Karpas-422 (cell line): Measurements from ENCODE around the gene EFNA5. TPM values are rescaled to one million over a fixed set of nuclear protein-coding genes. Genes with fewer than 3 reads are reported as not detected.
"Not testable (repeated sequence)": the region's sequence is repeated elsewhere in the genome, so short reads cannot be mapped to it uniquely, and the experiment has no call there.

ENCODE experiments used
- DNase-seq: peaks from one replicate; pipeline ENCODE4 v3.0.0-alpha.2; 2015
- H2AFZ ChIP-seq: fragments of 200-600 bp; sonication (generic); 2 replicates; pipeline ENCODE4 v1.6.1; 2014; ENCODE audit warnings: antibody characterized with exemption, low read length, mixed read lengths
- H3K27ac ChIP-seq: fragments of 200-600 bp; sonication (generic); 2 replicates; pipeline ENCODE4 v1.5.1; 2014; ENCODE audit warnings: mild to moderate bottlenecking, low read length, moderate library complexity
- H3K27me3 ChIP-seq: fragments of 200-600 bp; sonication (generic); 2 replicates; pipeline ENCODE4 v1.6.1; 2014; ENCODE audit warnings: low read length, mixed read lengths
- H3K36me3 ChIP-seq: fragments of 200-600 bp; sonication (generic); 2 replicates; pipeline ENCODE4 v1.6.1; 2014; ENCODE audit warnings: low read length, mixed read lengths; ENCODE audit not compliant: insufficient read depth
- H3K4me1 ChIP-seq: fragments of 200-600 bp; sonication (generic); 2 replicates; pipeline ENCODE4 v1.6.1; 2014; ENCODE audit warnings: mild to moderate bottlenecking, low read length, mixed read lengths
- H3K4me2 ChIP-seq: fragments of 200-600 bp; sonication (generic); 2 replicates; pipeline ENCODE4 v1.6.1; 2014; ENCODE audit warnings: low read length, low read depth, mild to moderate bottlenecking; ENCODE audit not compliant: poor library complexity, severe bottlenecking
- H3K4me3 ChIP-seq: fragments of 200-600 bp; sonication (generic); 2 replicates; pipeline ENCODE4 v1.5.1; 2014; ENCODE audit warnings: mild to moderate bottlenecking, antibody characterized with exemption, low read length, mixed read lengths
- H3K79me2 ChIP-seq: fragments of 200-600 bp; sonication (generic); 2 replicates; pipeline ENCODE4 v1.6.1; 2014; ENCODE audit warnings: mild to moderate bottlenecking, low read length, mixed read lengths
- H3K9ac ChIP-seq: fragments of 200-600 bp; sonication (generic); 2 replicates; pipeline ENCODE4 v1.6.0; 2014; ENCODE audit warnings: low read length
- H3K9me2 ChIP-seq: fragments of 200-600 bp; sonication (generic), shearing (Covaris generic); replicated peaks from 2 replicates; pipeline ENCODE4 v1.6.0; 2014; ENCODE audit warnings: mild to moderate bottlenecking, low read length, moderate library complexity; ENCODE audit not compliant: insufficient read depth
- H3K9me3 ChIP-seq: fragments of 300-700, 200-600 bp; sonication (generic); 2 replicates; pipeline ENCODE4 v1.6.1; 2014; ENCODE audit warnings: low read length, mixed read lengths
- H4K20me1 ChIP-seq: fragments of 200-600 bp; sonication (generic); 2 replicates; pipeline ENCODE4 v1.6.1; 2014; ENCODE audit warnings: mild to moderate bottlenecking, antibody characterized with exemption, low read length, low read depth; ENCODE audit not compliant: insufficient read depth
- total RNA-seq: library from RNA; depleted of rRNA; stranded (reverse); fragments of >200 nt; shearing (Covaris generic); gene quantifications from 2 replicates; pipeline ENCODE4 v1.2.3, GENCODE V29; 2014; ENCODE audit warnings: low replicate concordance

EFNA5 gene
- total RNA-seq, 1 experiment from 2014 or later = not detected

DNA sequence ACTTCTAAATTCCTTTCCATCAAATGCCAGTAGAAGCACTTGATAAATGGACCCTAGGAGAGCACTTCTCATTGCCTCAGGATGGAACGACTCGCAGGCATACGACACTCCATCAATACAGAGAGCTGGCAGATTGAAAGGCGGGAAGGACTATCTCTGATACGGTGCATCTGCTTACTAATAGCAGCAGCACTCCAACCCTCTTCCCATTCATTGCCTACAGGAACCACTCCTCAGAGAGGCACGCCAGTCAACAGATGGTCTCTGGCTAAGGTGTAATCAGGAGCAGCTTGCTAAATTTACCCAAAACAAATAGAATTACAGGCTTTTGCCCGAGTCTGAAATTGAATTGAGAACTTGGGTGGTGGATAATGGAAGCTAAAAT lies 168.1 kb downstream of the EFNA5 start:
- no peak overlapping the region for H2AFZ ChIP-seq
- no peaks in the 10 kb centered on the region for H3K9me3 ChIP-seq
- H3K9me2 ChIP-seq = no peaks in the 10 kb centered on the region
- DNase-seq = no peak
- H3K4me1 ChIP-seq = no peaks in the 10 kb centered on the region
- no peaks in the 10 kb centered on the region for H4K20me1 ChIP-seq
- H3K36me3 ChIP-seq = no peaks in the 10 kb centered on the region
- no peak overlapping the region for H3K4me2 ChIP-seq
- no peaks in the 10 kb centered on the region for H3K79me2 ChIP-seq
- H3K27ac ChIP-seq = no peak overlapping the region
- no peak overlapping the region for H3K9ac ChIP-seq
- H3K4me3 ChIP-seq = no peak overlapping the region
- no peaks in the 10 kb centered on the region for H3K27me3 ChIP-seq

DNA sequence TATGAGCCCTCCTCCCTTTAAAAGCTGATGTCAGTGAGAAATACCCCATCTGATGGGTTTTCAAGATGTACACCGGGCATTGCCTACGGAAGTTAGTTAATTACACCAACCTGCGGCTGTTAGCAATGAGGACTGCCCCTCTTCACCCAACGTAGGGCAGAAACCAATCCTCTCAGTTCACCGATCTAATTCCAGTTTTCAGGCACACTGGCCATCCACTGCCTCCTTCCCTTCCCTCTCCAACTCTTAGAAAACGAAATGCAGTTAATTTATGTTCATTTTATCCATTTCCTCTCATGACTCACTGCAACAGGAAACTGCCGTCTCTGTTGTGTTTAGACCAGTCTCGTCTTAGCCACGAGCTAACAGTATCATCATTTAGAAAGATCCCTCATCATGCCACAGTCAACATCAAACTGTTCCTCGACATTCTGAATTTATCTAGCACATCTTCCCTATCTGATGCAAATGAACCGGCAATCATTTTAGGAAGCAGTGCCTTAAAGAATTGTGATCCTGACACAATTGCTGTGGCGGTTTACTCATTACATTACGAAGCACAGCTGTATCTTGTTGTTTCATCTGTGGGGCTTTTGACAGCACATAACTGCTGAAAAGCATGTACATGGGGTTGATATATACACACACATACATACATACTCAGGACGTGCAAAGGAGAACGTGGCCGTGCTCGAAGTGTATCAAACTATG lies 168.6 kb downstream of the EFNA5 start:
- Histone ChIP-seq H3K79me2 (no peaks in the 10 kb centered on the region), H2AFZ (no peak overlapping the region), H4K20me1 (no peaks in the 10 kb centered on the region), H3K36me3 (no peaks in the 10 kb centered on the region), H3K4me3 (no peak overlapping the region), H3K9ac (no peak overlapping the region), H3K4me1 (no peaks in the 10 kb centered on the region), H3K27me3 (no peaks in the 10 kb centered on the region), H3K9me3 (no peaks in the 10 kb centered on the region), H3K9me2 (no peaks in the 10 kb centered on the region), H3K27ac (no peak overlapping the region), H3K4me2 (no peak overlapping the region)
- no peak for DNase-seq

- Histone ChIP-seq H3K4me1 (no peaks in the 10 kb centered on the region), H3K4me2 (no peak overlapping the region), H3K36me3 (no peaks in the 10 kb centered on the region), H4K20me1 (no peaks in the 10 kb centered on the region), H3K79me2 (no peaks in the 10 kb centered on the region), H3K27ac (no peak overlapping the region), H2AFZ (no peak overlapping the region), H3K9me3 (no peaks in the 10 kb centered on the region), H3K9ac (no peak overlapping the region), H3K9me2 (no peaks in the 10 kb centered on the region), H3K27me3 (no peaks in the 10 kb centered on the region), H3K4me3 (no peak overlapping the region)
- no peak for DNase-seq
Measured at GRCh38 chr5:107500840-107501239, 169.9 kb downstream of the EFNA5 start.

- Histone ChIP-seq H3K79me2 (no peaks in the 10 kb centered on the region), H3K36me3 (no peaks in the 10 kb centered on the region), H3K27ac (no peak overlapping the region), H4K20me1 (no peaks in the 10 kb centered on the region), H3K4me1 (no peaks in the 10 kb centered on the region), H3K9me2 (no peaks in the 10 kb centered on the region), H3K4me3 (no peak overlapping the region), H3K9me3 (no peaks in the 10 kb centered on the region), H3K27me3 (no peaks in the 10 kb centered on the region), H3K9ac (no peak overlapping the region), H2AFZ (no peak overlapping the region), H3K4me2 (no peak overlapping the region)
- no peak for DNase-seq
Measured at GRCh38 chr5:107500347-107500746, 170.4 kb downstream of the EFNA5 start.

GRCh38 chr5:107499776-107500175 lies 171.0 kb downstream of the EFNA5 start:
- no peaks in the 10 kb centered on the region for H3K79me2 ChIP-seq
- DNase-seq = no peak
- H3K9ac ChIP-seq = no peak overlapping the region
- H3K9me2 ChIP-seq = no peaks in the 10 kb centered on the region
- no peaks in the 10 kb centered on the region for H3K9me3 ChIP-seq
- H2AFZ ChIP-seq = no peak overlapping the region
- no peak overlapping the region for H3K27ac ChIP-seq
- H4K20me1 ChIP-seq = no peaks in the 10 kb centered on the region
- H3K4me2 ChIP-seq = no peak overlapping the region
- H3K27me3 ChIP-seq = no peaks in the 10 kb centered on the region
- no peaks in the 10 kb centered on the region for H3K4me1 ChIP-seq
- H3K36me3 ChIP-seq = no peaks in the 10 kb centered on the region
- no peak overlapping the region for H3K4me3 ChIP-seq

DNA sequence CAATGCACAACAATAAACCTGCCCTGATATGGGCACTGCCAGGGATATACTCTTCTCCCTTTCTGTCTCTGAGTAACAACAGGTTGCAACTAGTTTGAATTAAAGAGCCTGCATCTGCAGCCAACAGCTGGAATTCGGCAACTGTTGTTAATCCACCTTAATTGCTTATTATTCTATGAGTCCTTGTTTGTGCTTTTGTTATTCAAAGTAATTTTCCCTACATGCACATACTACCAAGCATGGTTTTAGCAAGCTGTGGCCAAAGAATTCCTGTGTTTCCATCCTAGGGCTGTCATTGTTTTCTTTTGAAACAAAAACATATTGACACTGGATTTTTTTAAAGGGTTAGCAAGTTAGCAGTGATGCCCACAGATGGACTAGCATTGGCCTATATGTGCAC lies 171.5 kb downstream of the EFNA5 start:
- Histone ChIP-seq H3K9me2 (no peaks in the 10 kb centered on the region), H3K4me1 (no peaks in the 10 kb centered on the region), H3K9me3 (no peaks in the 10 kb centered on the region), H3K4me3 (no peak overlapping the region), H3K27me3 (no peaks in the 10 kb centered on the region), H3K79me2 (no peaks in the 10 kb centered on the region), H3K9ac (no peak overlapping the region), H3K4me2 (no peak overlapping the region), H3K36me3 (no peaks in the 10 kb centered on the region), H3K27ac (no peak overlapping the region), H4K20me1 (no peaks in the 10 kb centered on the region), H2AFZ (no peak overlapping the region)
- DNase-seq = no peak

GRCh38 chr5:107496466-107496865 lies 174.3 kb downstream of the EFNA5 start:
- Histone ChIP-seq H3K27me3 (no peaks in the 10 kb centered on the region), H3K79me2 (no peaks in the 10 kb centered on the region)

GRCh38 chr5:107494129-107494528 lies 176.6 kb downstream of the EFNA5 start:
- not testable (repeated sequence) for H4K20me1 ChIP-seq, DNase-seq, H3K79me2 ChIP-seq, H3K36me3 ChIP-seq, H3K27ac ChIP-seq, H3K9me2 ChIP-seq, H3K9me3 ChIP-seq, H2AFZ ChIP-seq, H3K4me1 ChIP-seq, H3K4me2 ChIP-seq, H3K9ac ChIP-seq, H3K4me3 ChIP-seq, H3K27me3 ChIP-seq

More at GRCh38 chr5:107496466-107496865, 174.3 kb downstream of the EFNA5 start:
- Histone ChIP-seq H2AFZ (no peak overlapping the region), H3K9ac (no peak overlapping the region), H3K9me2 (no peaks in the 10 kb centered on the region), H3K4me3 (no peak overlapping the region), H3K27ac (no peak overlapping the region), H3K36me3 (no peaks in the 10 kb centered on the region), H4K20me1 (no peaks in the 10 kb centered on the region), H3K4me1 (no peaks in the 10 kb centered on the region), H3K9me3 (no peaks in the 10 kb centered on the region), H3K4me2 (no peak overlapping the region)
- DNase-seq = no peak
